ENCODE measurements around the gene SLC44A3.

DNA sequence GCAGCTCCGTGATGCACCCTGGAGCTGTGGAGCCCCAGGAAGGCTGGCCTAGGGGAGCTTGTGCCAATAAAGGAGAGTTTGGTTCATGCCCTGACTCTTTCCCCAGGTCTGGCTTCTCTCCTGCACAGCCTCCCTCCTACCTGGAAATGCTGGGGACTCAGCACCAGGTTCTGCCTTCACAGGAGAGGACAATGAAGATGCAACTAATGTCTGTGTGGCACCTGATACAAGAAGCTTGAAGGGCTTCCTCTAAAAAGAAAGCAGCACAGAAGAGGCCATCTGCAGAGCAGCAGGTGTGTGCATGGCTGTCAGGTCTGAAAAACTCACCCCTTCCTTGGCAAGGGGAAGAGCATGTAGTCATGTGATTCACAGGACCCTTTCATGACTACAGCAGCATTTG, 43.7 kb upstream of the SLC44A3 start:
- TF ChIP-seq, protein P1, sequence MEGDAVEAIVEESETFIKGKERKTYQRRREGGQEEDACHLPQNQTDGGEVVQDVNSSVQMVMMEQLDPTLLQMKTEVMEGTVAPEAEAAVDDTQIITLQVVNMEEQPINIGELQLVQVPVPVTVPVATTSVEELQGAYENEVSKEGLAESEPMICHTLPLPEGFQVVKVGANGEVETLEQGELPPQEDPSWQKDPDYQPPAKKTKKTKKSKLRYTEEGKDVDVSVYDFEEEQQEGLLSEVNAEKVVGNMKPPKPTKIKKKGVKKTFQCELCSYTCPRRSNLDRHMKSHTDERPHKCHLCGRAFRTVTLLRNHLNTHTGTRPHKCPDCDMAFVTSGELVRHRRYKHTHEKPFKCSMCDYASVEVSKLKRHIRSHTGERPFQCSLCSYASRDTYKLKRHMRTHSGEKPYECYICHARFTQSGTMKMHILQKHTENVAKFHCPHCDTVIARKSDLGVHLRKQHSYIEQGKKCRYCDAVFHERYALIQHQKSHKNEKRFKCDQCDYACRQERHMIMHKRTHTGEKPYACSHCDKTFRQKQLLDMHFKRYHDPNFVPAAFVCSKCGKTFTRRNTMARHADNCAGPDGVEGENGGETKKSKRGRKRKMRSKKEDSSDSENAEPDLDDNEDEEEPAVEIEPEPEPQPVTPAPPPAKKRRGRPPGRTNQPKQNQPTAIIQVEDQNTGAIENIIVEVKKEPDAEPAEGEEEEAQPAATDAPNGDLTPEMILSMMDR (IDR thresholded peaks at IDR 0.05), result no peak
- no peak for TF ChIP-seq POLR2A (IDR thresholded peaks at IDR 0.05)
